Stimulated activated CD8-positive, alpha-beta memory T cell treated with anti-CD3 and anti-CD28 coated beads, Interleukin-15, amount 100 ng/mL, for 4 hours (primary cell): ENCODE measurements around the gene LRMDA.

Experiments
- DNase-seq, 2 donors: peaks; one replicate each; pipeline ENCODE4 v3.0.0-alpha.2; 2020; ENCODE audit warnings: low read depth in 2 of 2

Gene LRMDA

GRCh38 chr10:75643944-75644692 is 212.7 kb downstream of the LRMDA start:
- no peak for DNase-seq

- DNase-seq, result no peak
Observed at GRCh38 chr10:75645704-75646103, 214.3 kb downstream of the LRMDA start.

GRCh38 chr10:75646218-75646915 is 214.9 kb downstream of the LRMDA start:
- DNase-seq, result no peak

- no peak for DNase-seq
Observed at GRCh38 chr10:75646916-75647315, 215.5 kb downstream of the LRMDA start.

- DNase-seq, result no peak
Observed at GRCh38 chr10:75647675-75648074, 216.3 kb downstream of the LRMDA start.

GRCh38 chr10:75648351-75648750 is 216.9 kb downstream of the LRMDA start:
- DNase-seq, result no peak

GRCh38 chr10:75648854-75649253 is 217.4 kb downstream of the LRMDA start:
- DNase-seq, result no peak

GRCh38 chr10:75649466-75649865 is 218.0 kb downstream of the LRMDA start:
- DNase-seq, result no peak

- DNase-seq, result no peak
Observed at GRCh38 chr10:75650648-75651047, 219.2 kb downstream of the LRMDA start.

GRCh38 chr10:75651417-75651816 is 220.0 kb downstream of the LRMDA start:
- DNase-seq, result no peak

GRCh38 chr10:75652146-75652740 is 220.8 kb downstream of the LRMDA start:
- DNase-seq, result no peak

- DNase-seq, result no peak
Observed at GRCh38 chr10:75653761-75654160, 222.3 kb downstream of the LRMDA start.

GRCh38 chr10:75654171-75654771 is 222.8 kb downstream of the LRMDA start:
- no peak for DNase-seq

- DNase-seq, result no peak
Observed at GRCh38 chr10:75654772-75655171, 223.3 kb downstream of the LRMDA start.

GRCh38 chr10:75655791-75656451 is 224.5 kb downstream of the LRMDA start:
- no peak for DNase-seq

- DNase-seq, result no peak
Observed at GRCh38 chr10:75657351-75657750, 225.9 kb downstream of the LRMDA start.

GRCh38 chr10:75658036-75658435 is 226.6 kb downstream of the LRMDA start:
- no peak for DNase-seq

- DNase-seq, result no peak
Observed at GRCh38 chr10:75658496-75658895, 227.1 kb downstream of the LRMDA start.

- DNase-seq, result no peak
Observed at GRCh38 chr10:75658915-75659314, 227.5 kb downstream of the LRMDA start.

- DNase-seq, result no peak
Observed at GRCh38 chr10:75660823-75661222, 229.4 kb downstream of the LRMDA start.

GRCh38 chr10:75662715-75663114 is 231.3 kb downstream of the LRMDA start:
- no peak for DNase-seq
